Aorta (tissue), 5 donors: ENCODE measurements around the gene SH3RF3. TPM values are rescaled to one million over a fixed set of nuclear protein-coding genes. Genes with fewer than 3 reads are reported as not detected.

Experiments
- ATAC-seq: fragments of 200-7000 bp; cut with Tn5 transposase; one replicate; pipeline ENCODE4 v1.9.1; 2022; ENCODE audit warnings: moderate library complexity; ENCODE audit not compliant: low FRiP score
- DNase-seq, 2 donors: peaks; one replicate each; pipeline ENCODE4 v3.0.0-alpha.2; 2020
- H3K27ac ChIP-seq, 2 donors: one replicate each; pipeline ENCODE4 v1.5.1; 2013; ENCODE audit warnings: low read length in 2 of 2, mild to moderate bottlenecking in 2 of 2, moderate library complexity in 2 of 2, control low read depth in 1 of 2, inconsistent platforms in 1 of 2, low read depth in 1 of 2
- H3K27me3 ChIP-seq, 2 donors: one replicate each; pipeline ENCODE4 v1.6.1; 2013; ENCODE audit warnings: control low read depth in 1 of 2, low read length in 1 of 2, mild to moderate bottlenecking in 1 of 2, moderate library complexity in 1 of 2; ENCODE audit not compliant: insufficient read depth in 2 of 2, control insufficient read depth in 1 of 2
- H3K36me3 ChIP-seq, 2 donors: one replicate each; pipeline ENCODE4 v1.6.1; 2013; ENCODE audit warnings: control low read depth in 1 of 2, low read length in 1 of 2, mild to moderate bottlenecking in 1 of 2; ENCODE audit not compliant: insufficient read depth in 2 of 2, control insufficient read depth in 1 of 2
- H3K4me1 ChIP-seq, 2 donors: one replicate each; pipeline ENCODE4 v1.6.1; 2013; ENCODE audit warnings: low read length in 2 of 2, control low read depth in 1 of 2, mild to moderate bottlenecking in 1 of 2, moderate library complexity in 1 of 2; ENCODE audit not compliant: insufficient read depth in 2 of 2, control insufficient read depth in 1 of 2
- H3K4me3 ChIP-seq, 2 donors: one replicate each; pipeline ENCODE4 v1.5.1; 2013; ENCODE audit warnings: low read length in 2 of 2, control low read depth in 1 of 2, mild to moderate bottlenecking in 1 of 2
- H3K9me3 ChIP-seq: one replicate; pipeline ENCODE4 v1.6.1; 2013; ENCODE audit warnings: mild to moderate bottlenecking, low read length; ENCODE audit not compliant: control insufficient read depth
- WGBS, 2 donors: extraction: QIAGEN DNeasy Blood & Tissue Kit; methylation state at CpG; one replicate each; pipeline ENCODE4 v1.1.7; 2013; 5-methylcytosine and 5-hydroxymethylcytosine counted together
- intact Hi-C, 2 donors: fragments of 100-400 bp; cut with DNase I; formaldehyde crosslinking; loops; one replicate each; pipeline versions ENCODE4 v1.14.2 to v1.15.0; 2022
- polyA plus RNA-seq, 2 donors: library from polyadenylated mRNA; stranded (reverse); fragments of 200-250 nt; gene quantifications; one replicate each; pipeline ENCODE4 v1.2.3, GENCODE V29; 2013
- total RNA-seq, 2 donors: library from RNA; stranded (reverse); fragmentation: NEBNext Ultra II Directional; extraction: Animal tissue kit (Norgen Biotek cat#: 25700); gene quantifications; one replicate each; pipeline ENCODE4 v1.2.1, GENCODE V29; 2021
- donor health status: healthy with polysubstance abuse.
- donor health status: Bipolar disorder and iron deficiency.
- donor health status: DM: no; HTN: no; CAD: no.
- donor health status: DM: no; HTN: no; CAD: no.
- donor health status: DM: yes; HTN: yes; CAD: no.

The SH3RF3 gene
- total and polyA plus RNA-seq, 4 donors, result 3.1 to 24.4 (median 18.0) TPM

- no peaks in the 10 kb centered on the region for H3K9me3 ChIP-seq
- H3K36me3 ChIP-seq, result no peaks in the 10 kb centered on the region
- no peak overlapping the region for H3K27ac ChIP-seq
- H3K4me1 ChIP-seq, result no peaks in the 10 kb centered on the region
- H3K27me3 ChIP-seq, result no peaks in the 10 kb centered on the region
- H3K4me3 ChIP-seq, result no peak overlapping the region
- ATAC-seq (no peak), DNase-seq (no peak)
- intact Hi-C loops, result no loop called here
Measured at GRCh38 chr2:109378682-109379081, 249.7 kb downstream of the SH3RF3 start.

GRCh38 chr2:109379507-109379906 lies 250.5 kb downstream of the SH3RF3 start:
- Histone ChIP-seq H3K27ac (no peak overlapping the region), H3K36me3 (no peaks in the 10 kb centered on the region), H3K4me1 (no peaks in the 10 kb centered on the region), H3K9me3 (no peaks in the 10 kb centered on the region), H3K4me3 (no peak overlapping the region), H3K27me3 (no peaks in the 10 kb centered on the region)
- intact Hi-C loops, result no loop called here
- 71 to 76% methylated on average over 7 of the region's 7 CpGs for WGBS, 2 donors
- DNase-seq (no peak), ATAC-seq (no peak)

- no peaks in the 10 kb centered on the region for H3K9me3 ChIP-seq
- H3K27me3 ChIP-seq, result no peaks in the 10 kb centered on the region
- H3K4me3 ChIP-seq, result no peak overlapping the region
- H3K36me3 ChIP-seq, result no peaks in the 10 kb centered on the region
- intact Hi-C loops, result no loop called here
- 86 to 89% methylated on average over 12 of the region's 12 CpGs for WGBS, 2 donors
- H3K4me1 ChIP-seq, result no peaks in the 10 kb centered on the region
- no peak overlapping the region for H3K27ac ChIP-seq
- ATAC-seq (no peak), DNase-seq (peak in 1 of 2 donors; percentile 65)
Measured at GRCh38 chr2:109380502-109381326, 251.7 kb downstream of the SH3RF3 start.

GRCh38 chr2:109381327-109381820 lies 252.4 kb downstream of the SH3RF3 start:
- Histone ChIP-seq H3K4me3 (no peak overlapping the region), H3K4me1 (no peaks in the 10 kb centered on the region), H3K27ac (no peak overlapping the region), H3K9me3 (no peaks in the 10 kb centered on the region), H3K36me3 (no peaks in the 10 kb centered on the region), H3K27me3 (no peaks in the 10 kb centered on the region)
- intact Hi-C loops, result no loop called here
- WGBS, 2 donors, result 93 to 96% methylated on average over 13 of the region's 13 CpGs
- DNase-seq (no peak), ATAC-seq (no peak)

GRCh38 chr2:109382226-109382895 lies 253.4 kb downstream of the SH3RF3 start:
- DNase-seq, result peak in 1 of 2 donors; percentile 59
- H3K27ac ChIP-seq, result no peak overlapping the region

GRCh38 chr2:109382951-109383350 lies 253.9 kb downstream of the SH3RF3 start:
- Histone ChIP-seq H3K27me3 (no peaks in the 10 kb centered on the region), H3K36me3 (no peaks in the 10 kb centered on the region), H3K4me1 (no peaks in the 10 kb centered on the region), H3K9me3 (no peaks in the 10 kb centered on the region), H3K27ac (no peak overlapping the region), H3K4me3 (no peak overlapping the region)
- DNase-seq (peak; percentile 82), ATAC-seq (peak; percentile 69)
- intact Hi-C loops, result no loop called here
- 2 to 3% methylated on average over 4 of the region's 4 CpGs for WGBS, 2 donors

More at GRCh38 chr2:109382226-109382895, 253.4 kb downstream of the SH3RF3 start:
- Histone ChIP-seq H3K27me3 (no peaks in the 10 kb centered on the region), H3K4me3 (no peak overlapping the region), H3K4me1 (no peaks in the 10 kb centered on the region), H3K36me3 (no peaks in the 10 kb centered on the region), H3K9me3 (no peaks in the 10 kb centered on the region)
- intact Hi-C loops, result no loop called here
- no peak for ATAC-seq
- 54 to 60% methylated on average over 9 of the region's 9 CpGs for WGBS, 2 donors

GRCh38 chr2:109383505-109384307 lies 254.7 kb downstream of the SH3RF3 start:
- DNase-seq (peak in 1 of 2 donors; percentile 24), ATAC-seq (no peak)
- intact Hi-C loops, result no loop called here
- H3K36me3 ChIP-seq, result no peaks in the 10 kb centered on the region
- H3K27me3 ChIP-seq, result no peaks in the 10 kb centered on the region
- no peak overlapping the region for H3K27ac ChIP-seq
- 70 to 80% methylated on average over 19 of the region's 19 CpGs for WGBS, 2 donors
- no peak overlapping the region for H3K4me3 ChIP-seq
- no peaks in the 10 kb centered on the region for H3K4me1 ChIP-seq
- no peaks in the 10 kb centered on the region for H3K9me3 ChIP-seq

GRCh38 chr2:109384308-109385271 lies 255.6 kb downstream of the SH3RF3 start:
- no peaks in the 10 kb centered on the region for H3K36me3 ChIP-seq
- H3K9me3 ChIP-seq, result no peaks in the 10 kb centered on the region
- ATAC-seq (no peak), DNase-seq (peak in 1 of 2 donors; percentile 78)
- no peak overlapping the region for H3K4me3 ChIP-seq
- H3K27ac ChIP-seq, result no peak overlapping the region
- H3K27me3 ChIP-seq, result no peaks in the 10 kb centered on the region
- WGBS, 2 donors, result 62 to 68% methylated on average over 16 to 18 of the region's 18 CpGs
- H3K4me1 ChIP-seq, result no peaks in the 10 kb centered on the region
- intact Hi-C loops, result no loop called here
